PFSK-1 (cell line): ENCODE measurements around the gene RAPGEF2.

Experiments
- TAF1 ChIP-seq: IDR thresholded peaks from 2 replicates; pipeline ENCODE4 v1.6.1; 2012; ENCODE audit warnings: low read length, control low read depth, borderline replicate concordance; ENCODE audit not compliant: insufficient read depth
- TF ChIP-seq, protein P1 (sequence below), 2 experiments: IDR thresholded peaks; 2 replicates each; pipeline versions ENCODE4 v1.6.1 to v1.8.0; 2011 to 2012; ENCODE audit warnings: low read depth in 2 of 2, low read length in 2 of 2, control low read depth in 1 of 2, inconsistent platforms in 1 of 2, mild to moderate bottlenecking in 1 of 2, moderate library complexity in 1 of 2; ENCODE audit not compliant: insufficient read depth in 1 of 2

DNA sequence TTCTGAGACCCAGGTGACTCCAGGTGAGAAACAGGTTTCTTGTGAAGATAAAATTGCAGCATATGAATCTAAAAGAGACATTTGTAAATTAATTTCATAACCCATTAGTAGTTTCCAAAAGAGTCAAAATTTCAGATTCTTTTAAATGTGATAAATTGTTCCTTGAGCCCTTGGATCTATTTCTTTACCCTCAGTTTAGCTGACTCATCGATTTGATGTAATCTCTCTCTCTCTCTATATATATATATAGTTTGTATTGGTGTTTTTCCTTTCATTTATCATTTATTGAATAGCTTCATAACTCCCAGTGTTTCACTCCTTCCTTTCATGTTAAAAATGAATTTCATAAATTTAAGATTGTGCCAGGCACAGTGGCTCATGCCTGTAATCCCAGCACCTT, 96.9 kb downstream of the RAPGEF2 start:
- TF ChIP-seq TAF1 = no peak
- TF ChIP-seq, protein P1, sequence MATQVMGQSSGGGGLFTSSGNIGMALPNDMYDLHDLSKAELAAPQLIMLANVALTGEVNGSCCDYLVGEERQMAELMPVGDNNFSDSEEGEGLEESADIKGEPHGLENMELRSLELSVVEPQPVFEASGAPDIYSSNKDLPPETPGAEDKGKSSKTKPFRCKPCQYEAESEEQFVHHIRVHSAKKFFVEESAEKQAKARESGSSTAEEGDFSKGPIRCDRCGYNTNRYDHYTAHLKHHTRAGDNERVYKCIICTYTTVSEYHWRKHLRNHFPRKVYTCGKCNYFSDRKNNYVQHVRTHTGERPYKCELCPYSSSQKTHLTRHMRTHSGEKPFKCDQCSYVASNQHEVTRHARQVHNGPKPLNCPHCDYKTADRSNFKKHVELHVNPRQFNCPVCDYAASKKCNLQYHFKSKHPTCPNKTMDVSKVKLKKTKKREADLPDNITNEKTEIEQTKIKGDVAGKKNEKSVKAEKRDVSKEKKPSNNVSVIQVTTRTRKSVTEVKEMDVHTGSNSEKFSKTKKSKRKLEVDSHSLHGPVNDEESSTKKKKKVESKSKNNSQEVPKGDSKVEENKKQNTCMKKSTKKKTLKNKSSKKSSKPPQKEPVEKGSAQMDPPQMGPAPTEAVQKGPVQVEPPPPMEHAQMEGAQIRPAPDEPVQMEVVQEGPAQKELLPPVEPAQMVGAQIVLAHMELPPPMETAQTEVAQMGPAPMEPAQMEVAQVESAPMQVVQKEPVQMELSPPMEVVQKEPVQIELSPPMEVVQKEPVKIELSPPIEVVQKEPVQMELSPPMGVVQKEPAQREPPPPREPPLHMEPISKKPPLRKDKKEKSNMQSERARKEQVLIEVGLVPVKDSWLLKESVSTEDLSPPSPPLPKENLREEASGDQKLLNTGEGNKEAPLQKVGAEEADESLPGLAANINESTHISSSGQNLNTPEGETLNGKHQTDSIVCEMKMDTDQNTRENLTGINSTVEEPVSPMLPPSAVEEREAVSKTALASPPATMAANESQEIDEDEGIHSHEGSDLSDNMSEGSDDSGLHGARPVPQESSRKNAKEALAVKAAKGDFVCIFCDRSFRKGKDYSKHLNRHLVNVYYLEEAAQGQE (IDR thresholded peaks at IDR 0.05; ENCODE audit: insufficient read depth in 1 of 2, low read depth in 2 of 2, low read length in 2 of 2) = no peak
